OCI-LY3 (cell line): Measurements from ENCODE around the gene EDRF1.

ENCODE experiments used
- CTCF ChIP-seq: fragments of 200-600, 300-600 bp; sonication (generic); IDR thresholded peaks from 2 replicates; pipeline ENCODE4 v1.5.1; 2014; ENCODE audit warnings: antibody characterized with exemption, low read length, low read depth
- EZH2phosphoT487 ChIP-seq: fragments of 200-600 bp; shearing (Covaris generic); IDR thresholded peaks from 2 replicates; pipeline ENCODE4 v1.6.1; 2018; ENCODE audit warnings: antibody characterized with exemption, mixed run types, low read depth

GRCh38 chr10:125726914-125727313, 7.4 kb downstream of the EDRF1 start:
- TF ChIP-seq CTCF = no peak
- TF ChIP-seq EZH2phosphoT487 = no peak
